Islet precursor cell (in vitro differentiated cells): ENCODE data around the gene CHRDL1.
A peak's percentile ranks its signal among the peaks of the same experiment; 100 is the strongest.
"Not testable (repeated sequence)": the region's sequence is repeated elsewhere in the genome, so short reads cannot be mapped to it uniquely, and the experiment has no call there.

Experiments
- DNase-seq: peaks from one replicate; pipeline ENCODE4 v3.0.0-alpha.2; 2018

Gene CHRDL1

GRCh38 chrX:110795645-110796406, at the start of gene CHRDL1:
TSS of gene CHRDL1 (minus strand) at chrX:110795817. CDS start at chrX:110792181, 3,636 bp downstream.
- peak; percentile 55 for DNase-seq

- peak; percentile 62 for DNase-seq
These were observed 41.4 kb upstream of the CHRDL1 start for GRCh38 chrX:110836982-110837381.

- no peak for DNase-seq
These were observed 40.8 kb upstream of the CHRDL1 start for GRCh38 chrX:110836451-110836850.

GRCh38 chrX:110836001-110836400, 40.4 kb upstream of the CHRDL1 start:
- no peak for DNase-seq

GRCh38 chrX:110825972-110826371, 30.4 kb upstream of the CHRDL1 start:
- DNase-seq, result no peak

- DNase-seq, result not testable (repeated sequence)
These were observed 20.9 kb upstream of the CHRDL1 start for GRCh38 chrX:110816543-110816942.

GRCh38 chrX:110806145-110806544, 10.5 kb upstream of the CHRDL1 start:
- no peak for DNase-seq

- no peak for DNase-seq
These were observed 9.7 kb upstream of the CHRDL1 start for GRCh38 chrX:110805303-110805702.

GRCh38 chrX:110804446-110804845, 8.8 kb upstream of the CHRDL1 start:
- no peak for DNase-seq

- no peak for DNase-seq
These were observed 7.9 kb upstream of the CHRDL1 start for GRCh38 chrX:110803506-110803905.

- no peak for DNase-seq
These were observed 735 bp upstream of the CHRDL1 start for GRCh38 chrX:110796407-110796697.

GRCh38 chrX:110794601-110795000, 1.0 kb downstream of the CHRDL1 start:
- no peak for DNase-seq

GRCh38 chrX:110791071-110791470, 4.5 kb downstream of the CHRDL1 start:
- no peak for DNase-seq

GRCh38 chrX:110786486-110786885, 9.1 kb downstream of the CHRDL1 start:
- DNase-seq, result no peak

- DNase-seq, result no peak
These were observed 35.8 kb downstream of the CHRDL1 start for GRCh38 chrX:110759785-110760184.

- DNase-seq, result no peak
These were observed 36.7 kb downstream of the CHRDL1 start for GRCh38 chrX:110758781-110759422.

GRCh38 chrX:110755611-110756010, 40.0 kb downstream of the CHRDL1 start:
- DNase-seq, result no peak

- DNase-seq, result no peak
These were observed 40.6 kb downstream of the CHRDL1 start for GRCh38 chrX:110755061-110755460.

GRCh38 chrX:110750526-110751189, 45.0 kb downstream of the CHRDL1 start:
- no peak for DNase-seq

GRCh38 chrX:110748256-110748806, 47.3 kb downstream of the CHRDL1 start:
- no peak for DNase-seq

GRCh38 chrX:110746014-110746413, 49.6 kb downstream of the CHRDL1 start:
- DNase-seq, result no peak

GRCh38 chrX:110745288-110745687, 50.3 kb downstream of the CHRDL1 start:
- DNase-seq, result no peak

GRCh38 chrX:110743679-110744340, 51.8 kb downstream of the CHRDL1 start:
- no peak for DNase-seq
